Measurements from ENCODE around the gene DNASE1L1. TPM values are rescaled to one million over a fixed set of nuclear protein-coding genes. Genes with fewer than 3 reads are reported as not detected.
"Not testable (repeated sequence)": the region's sequence is repeated elsewhere in the genome, so short reads cannot be mapped to it uniquely, and the experiment has no call there.

The DNASE1L1 gene
- total and polyA plus RNA-seq, 2 donors (not counting 1 experiment from before 2014, with no cell fraction given), result 11.3 to 38.5 TPM

- DNase-seq (ENCODE audit: low read depth in 2 of 2), result no peak
- no peak overlapping the region for H3K9ac ChIP-seq (ENCODE audit: insufficient read depth, low read length)
- H3K9me3 ChIP-seq (ENCODE audit: control insufficient read depth, insufficient read depth, low read depth, low read length), result no peaks in the 10 kb centered on the region
- peaks cover 4% of the 10 kb centered on the region for H3K36me3 ChIP-seq (ENCODE audit: control insufficient read depth, insufficient read depth, low read length)
- no peaks in the 10 kb centered on the region for H4K20me1 ChIP-seq (ENCODE audit: control insufficient read depth, extremely low read depth, insufficient read depth, low read length)
- no peaks in the 10 kb centered on the region for H3K4me1 ChIP-seq (ENCODE audit: control insufficient read depth, extremely low read depth, insufficient read depth, low read length)
- no peaks in the 10 kb centered on the region for H3K27me3 ChIP-seq (ENCODE audit: control insufficient read depth, insufficient read depth, low read length)
- no peak for TF ChIP-seq EZH2 (IDR thresholded peaks at IDR 0.05; ENCODE audit: low read length, missing control alignments)
- no peak for TF ChIP-seq CTCF (conservative IDR thresholded peaks at IDR 0.05 in 1 of 2, IDR thresholded peaks at IDR 0.05 in 1 of 2; ENCODE audit: low read depth in 1 of 2, low read length in 2 of 2)
- no peak overlapping the region for H3K27ac ChIP-seq (ENCODE audit: insufficient read depth, low read length)
- H3K4me3 ChIP-seq (replicated peaks in 1 of 4; ENCODE audit: control extremely low read depth in 1 of 4, insufficient read depth in 1 of 4, low read depth in 3 of 4, low read length in 4 of 4), result no peak overlapping the region
- H3K79me2 ChIP-seq (ENCODE audit: control insufficient read depth, insufficient read depth, low read length), result peaks cover 20% of the 10 kb centered on the region
- H2AFZ ChIP-seq (ENCODE audit: low read length), result no peak overlapping the region
- no peak overlapping the region for H3K4me2 ChIP-seq (ENCODE audit: extremely low read depth, insufficient read depth, low read length)
Observed at GRCh38 chrX:154402622-154403127, 6.4 kb downstream of the DNASE1L1 start.

- Histone ChIP-seq H4K20me1 (ENCODE audit: control insufficient read depth, extremely low read depth, insufficient read depth, low read length) (no peaks in the 10 kb centered on the region), H3K4me3 (replicated peaks in 1 of 4; ENCODE audit: control extremely low read depth in 1 of 4, insufficient read depth in 1 of 4, low read depth in 3 of 4, low read length in 4 of 4) (no peak overlapping the region), H2AFZ (ENCODE audit: low read length) (no peak overlapping the region), H3K27me3 (ENCODE audit: control insufficient read depth, insufficient read depth, low read length) (no peaks in the 10 kb centered on the region), H3K4me1 (ENCODE audit: control insufficient read depth, extremely low read depth, insufficient read depth, low read length) (no peaks in the 10 kb centered on the region), H3K27ac (ENCODE audit: insufficient read depth, low read length) (no peak overlapping the region), H3K9me3 (ENCODE audit: control insufficient read depth, insufficient read depth, low read depth, low read length) (no peaks in the 10 kb centered on the region), H3K79me2 (ENCODE audit: control insufficient read depth, insufficient read depth, low read length) (peaks cover 20% of the 10 kb centered on the region), H3K36me3 (ENCODE audit: control insufficient read depth, insufficient read depth, low read length) (peaks cover 4% of the 10 kb centered on the region), H3K4me2 (ENCODE audit: extremely low read depth, insufficient read depth, low read length) (no peak overlapping the region), H3K9ac (ENCODE audit: insufficient read depth, low read length) (no peak overlapping the region)
- no peak for DNase-seq (ENCODE audit: low read depth in 2 of 2)
- TF ChIP-seq EZH2 (IDR thresholded peaks at IDR 0.05; ENCODE audit: low read length, missing control alignments), result no peak
- no peak for TF ChIP-seq CTCF (conservative IDR thresholded peaks at IDR 0.05 in 1 of 2, IDR thresholded peaks at IDR 0.05 in 1 of 2; ENCODE audit: low read depth in 1 of 2, low read length in 2 of 2)
Observed at GRCh38 chrX:154401918-154402621, 7.0 kb downstream of the DNASE1L1 start.

- H3K79me2 ChIP-seq (ENCODE audit: control insufficient read depth, insufficient read depth, low read length), result peaks cover 20% of the 10 kb centered on the region
- H4K20me1 ChIP-seq (ENCODE audit: control insufficient read depth, extremely low read depth, insufficient read depth, low read length), result no peaks in the 10 kb centered on the region
- no peak overlapping the region for H2AFZ ChIP-seq (ENCODE audit: low read length)
- no peaks in the 10 kb centered on the region for H3K27me3 ChIP-seq (ENCODE audit: control insufficient read depth, insufficient read depth, low read length)
- H3K4me1 ChIP-seq (ENCODE audit: control insufficient read depth, extremely low read depth, insufficient read depth, low read length), result no peaks in the 10 kb centered on the region
- H3K9ac ChIP-seq (ENCODE audit: insufficient read depth, low read length), result no peak overlapping the region
- DNase-seq (ENCODE audit: low read depth in 2 of 2), result peak; percentile 19 to 41
- H3K4me2 ChIP-seq (ENCODE audit: extremely low read depth, insufficient read depth, low read length), result no peak overlapping the region
- TF ChIP-seq EZH2 (IDR thresholded peaks at IDR 0.05; ENCODE audit: low read length, missing control alignments) (no peak), CTCF (conservative IDR thresholded peaks at IDR 0.05 in 1 of 2, IDR thresholded peaks at IDR 0.05 in 1 of 2; ENCODE audit: low read depth in 1 of 2, low read length in 2 of 2) (no peak)
- H3K27ac ChIP-seq (ENCODE audit: insufficient read depth, low read length), result no peak overlapping the region
- no peaks in the 10 kb centered on the region for H3K9me3 ChIP-seq (ENCODE audit: control insufficient read depth, insufficient read depth, low read depth, low read length)
- H3K36me3 ChIP-seq (ENCODE audit: control insufficient read depth, insufficient read depth, low read length), result peaks cover 4% of the 10 kb centered on the region
- peak overlapping the region in 1 of 4 experiments; percentile 14 for H3K4me3 ChIP-seq (replicated peaks in 1 of 4; ENCODE audit: control extremely low read depth in 1 of 4, insufficient read depth in 1 of 4, low read depth in 3 of 4, low read length in 4 of 4)
Observed at GRCh38 chrX:154401045-154401799, 7.8 kb downstream of the DNASE1L1 start.

- not testable (repeated sequence) for H2AFZ ChIP-seq (ENCODE audit: low read length); H4K20me1 ChIP-seq (ENCODE audit: control insufficient read depth, extremely low read depth, insufficient read depth, low read length); H3K27me3 ChIP-seq (ENCODE audit: control insufficient read depth, insufficient read depth, low read length); H3K4me1 ChIP-seq (ENCODE audit: control insufficient read depth, extremely low read depth, insufficient read depth, low read length); H3K36me3 ChIP-seq (ENCODE audit: control insufficient read depth, insufficient read depth, low read length); DNase-seq (ENCODE audit: low read depth in 2 of 2); H3K9me3 ChIP-seq (ENCODE audit: control insufficient read depth, insufficient read depth, low read depth, low read length)
- Histone ChIP-seq H3K9ac (ENCODE audit: insufficient read depth, low read length) (peak overlapping the region; percentile 7), H3K79me2 (ENCODE audit: control insufficient read depth, insufficient read depth, low read length) (peaks cover 20% of the 10 kb centered on the region), H3K4me3 (replicated peaks in 1 of 4; ENCODE audit: control extremely low read depth in 1 of 4, insufficient read depth in 1 of 4, low read depth in 3 of 4, low read length in 4 of 4) (peak overlapping the region in 3 of 4 experiments; percentile 61 to 96 (median 77)), H3K4me2 (ENCODE audit: extremely low read depth, insufficient read depth, low read length) (peak overlapping the region; percentile 88), H3K27ac (ENCODE audit: insufficient read depth, low read length) (peak overlapping the region; percentile 98)
Observed at GRCh38 chrX:154400369-154400817, 8.7 kb downstream of the DNASE1L1 start.

Data from fibroblast of lung (primary cell).